ENCODE measurements around the gene NSG2.

The NSG2 gene

GRCh38 chr5:174090129-174090528 lies 44.6 kb downstream of the NSG2 start:
- Histone ChIP-seq H3K4me3 (ENCODE audit: low read length, poor library complexity, severe bottlenecking) (no peak overlapping the region), H4K20me1 (ENCODE audit: insufficient read depth, low read length, poor library complexity, severe bottlenecking) (no peaks in the 10 kb centered on the region), H3K9me3 (ENCODE audit: insufficient read depth, low read depth, low read length) (no peaks in the 10 kb centered on the region), H3K9ac (ENCODE audit: low read depth, low read length, poor library complexity, severe bottlenecking) (no peak overlapping the region), H3K79me2 (ENCODE audit: insufficient read depth, low read length) (no peaks in the 10 kb centered on the region), H3F3A (ENCODE audit: low read depth) (no peaks in the 10 kb centered on the region), H2AFZ (ENCODE audit: low read length) (no peak overlapping the region), H3K4me2 (ENCODE audit: low read depth, low read length, poor library complexity, severe bottlenecking) (no peak overlapping the region), H3K36me3 (ENCODE audit: insufficient read depth, low read length) (no peaks in the 10 kb centered on the region), H3K4me1 (ENCODE audit: insufficient read depth, low read length, poor library complexity, severe bottlenecking) (no peaks in the 10 kb centered on the region), H3K9me2 (replicated peaks; ENCODE audit: low read depth, low read length) (no peaks in the 10 kb centered on the region), H3K27me3 (ENCODE audit: insufficient read depth, low read length, poor library complexity, severe bottlenecking) (no peaks in the 10 kb centered on the region)
- TF ChIP-seq CTCF (conservative IDR thresholded peaks at IDR 0.05; ENCODE audit: low read length) = no peak
- no peak for TF ChIP-seq EZH2phosphoT487 (IDR thresholded peaks at IDR 0.05; ENCODE audit: borderline replicate concordance)

- H3K4me1 ChIP-seq (ENCODE audit: insufficient read depth, low read length, poor library complexity, severe bottlenecking) = no peaks in the 10 kb centered on the region
- no peaks in the 10 kb centered on the region for H4K20me1 ChIP-seq (ENCODE audit: insufficient read depth, low read length, poor library complexity, severe bottlenecking)
- no peaks in the 10 kb centered on the region for H3F3A ChIP-seq (ENCODE audit: low read depth)
- no peak overlapping the region for H3K9ac ChIP-seq (ENCODE audit: low read depth, low read length, poor library complexity, severe bottlenecking)
- TF ChIP-seq CTCF (conservative IDR thresholded peaks at IDR 0.05; ENCODE audit: low read length) (no peak), EZH2phosphoT487 (IDR thresholded peaks at IDR 0.05; ENCODE audit: borderline replicate concordance) (no peak)
- H3K9me2 ChIP-seq (replicated peaks; ENCODE audit: low read depth, low read length) = no peaks in the 10 kb centered on the region
- no peaks in the 10 kb centered on the region for H3K36me3 ChIP-seq (ENCODE audit: insufficient read depth, low read length)
- H3K9me3 ChIP-seq (ENCODE audit: insufficient read depth, low read depth, low read length) = no peaks in the 10 kb centered on the region
- H3K27me3 ChIP-seq (ENCODE audit: insufficient read depth, low read length, poor library complexity, severe bottlenecking) = no peaks in the 10 kb centered on the region
- no peak overlapping the region for H3K4me2 ChIP-seq (ENCODE audit: low read depth, low read length, poor library complexity, severe bottlenecking)
- H3K79me2 ChIP-seq (ENCODE audit: insufficient read depth, low read length) = no peaks in the 10 kb centered on the region
- no peak overlapping the region for H2AFZ ChIP-seq (ENCODE audit: low read length)
- H3K4me3 ChIP-seq (ENCODE audit: low read length, poor library complexity, severe bottlenecking) = no peak overlapping the region
These were observed 47.6 kb downstream of the NSG2 start for GRCh38 chr5:174093123-174093522.

GRCh38 chr5:174094857-174095606 lies 49.5 kb downstream of the NSG2 start:
- TF ChIP-seq EZH2phosphoT487 (IDR thresholded peaks at IDR 0.05; ENCODE audit: borderline replicate concordance) (no peak), CTCF (conservative IDR thresholded peaks at IDR 0.05; ENCODE audit: low read length) (no peak)
- no peaks in the 10 kb centered on the region for H3K9me3 ChIP-seq (ENCODE audit: insufficient read depth, low read depth, low read length)
- no peaks in the 10 kb centered on the region for H3F3A ChIP-seq (ENCODE audit: low read depth)
- H4K20me1 ChIP-seq (ENCODE audit: insufficient read depth, low read length, poor library complexity, severe bottlenecking) = no peaks in the 10 kb centered on the region
- H3K4me2 ChIP-seq (ENCODE audit: low read depth, low read length, poor library complexity, severe bottlenecking) = no peak overlapping the region
- no peaks in the 10 kb centered on the region for H3K79me2 ChIP-seq (ENCODE audit: insufficient read depth, low read length)
- H3K9me2 ChIP-seq (replicated peaks; ENCODE audit: low read depth, low read length) = no peaks in the 10 kb centered on the region
- no peak overlapping the region for H2AFZ ChIP-seq (ENCODE audit: low read length)
- no peaks in the 10 kb centered on the region for H3K27me3 ChIP-seq (ENCODE audit: insufficient read depth, low read length, poor library complexity, severe bottlenecking)
- H3K36me3 ChIP-seq (ENCODE audit: insufficient read depth, low read length) = no peaks in the 10 kb centered on the region
- H3K9ac ChIP-seq (ENCODE audit: low read depth, low read length, poor library complexity, severe bottlenecking) = no peak overlapping the region
- no peak overlapping the region for H3K4me3 ChIP-seq (ENCODE audit: low read length, poor library complexity, severe bottlenecking)
- no peaks in the 10 kb centered on the region for H3K4me1 ChIP-seq (ENCODE audit: insufficient read depth, low read length, poor library complexity, severe bottlenecking)
